Astrocyte (in vitro differentiated cells and primary cell): ENCODE measurements around the gene NOSTRIN. TPM values are rescaled to one million over a fixed set of nuclear protein-coding genes. Genes with fewer than 3 reads are reported as not detected.

Source experiments
- DNase-seq: peaks from one replicate; pipeline ENCODE4 v3.0.0-alpha.2; 2010; ENCODE audit warnings: low read depth
- FAIRE-seq: peaks from 2 replicates; lab custom pipeline; 2011; peaks lifted over from hg19 to GRCh38; lab: Jason Lieb, UNC
- H2AFZ ChIP-seq: 2 replicates; pipeline ENCODE4 v1.6.0; 2012; ENCODE audit warnings: low read depth, low read length, inconsistent platforms
- H3K27ac ChIP-seq: 2 replicates; pipeline ENCODE4 v1.5.1; 2011; ENCODE audit warnings: low read depth, low read length, inconsistent platforms
- H3K27me3 ChIP-seq: 2 replicates; pipeline ENCODE4 v1.6.0; 2011; ENCODE audit warnings: low read length, inconsistent platforms; ENCODE audit not compliant: insufficient read depth
- H3K36me3 ChIP-seq: 2 replicates; pipeline ENCODE4 v1.5.1; 2011; ENCODE audit warnings: low read length, inconsistent platforms; ENCODE audit not compliant: insufficient read depth
- H3K4me1 ChIP-seq: 2 replicates; pipeline ENCODE4 v1.5.1; 2011; ENCODE audit warnings: low read length, inconsistent platforms; ENCODE audit not compliant: insufficient read depth
- H3K4me2 ChIP-seq: 2 replicates; pipeline ENCODE4 v1.6.0; 2012; ENCODE audit warnings: low read length, inconsistent platforms
- H3K4me3 ChIP-seq: 2 replicates; pipeline ENCODE4 v1.5.1; 2011; ENCODE audit warnings: low read depth, mild to moderate bottlenecking, low read length, inconsistent platforms; ENCODE audit not compliant: insufficient read depth
- H3K79me2 ChIP-seq: 2 replicates; pipeline ENCODE4 v1.6.0; 2012; ENCODE audit warnings: mild to moderate bottlenecking, low read length, inconsistent platforms; ENCODE audit not compliant: insufficient read depth
- H3K9ac ChIP-seq: 2 replicates; pipeline ENCODE4 v1.6.0; 2012; ENCODE audit warnings: mild to moderate bottlenecking, low read length, inconsistent platforms
- H3K9me3 ChIP-seq: 2 replicates; pipeline ENCODE4 v1.5.1; 2012; ENCODE audit warnings: low read depth, mild to moderate bottlenecking, low read length, inconsistent platforms; ENCODE audit not compliant: insufficient read depth
- H4K20me1 ChIP-seq: 2 replicates; pipeline ENCODE4 v1.6.0; 2012; ENCODE audit warnings: low read length, inconsistent platforms; ENCODE audit not compliant: insufficient read depth
- H3K27ac Mint-ChIP-seq: one replicate; pipeline ENCODE4 v1.8.0; 2021; ENCODE audit warnings: mild to moderate bottlenecking, mixed read lengths; ENCODE audit not compliant: unreplicated experiment
- H3K27me3 Mint-ChIP-seq: one replicate; pipeline ENCODE4 v1.8.0; 2021; ENCODE audit warnings: low read depth, mixed read lengths; ENCODE audit not compliant: unreplicated experiment
- H3K36me3 Mint-ChIP-seq: one replicate; pipeline ENCODE4 v1.8.0; 2021; ENCODE audit warnings: low read depth, mixed read lengths; ENCODE audit not compliant: unreplicated experiment
- H3K4me1 Mint-ChIP-seq: one replicate; pipeline ENCODE4 v1.8.0; 2021; ENCODE audit warnings: low read depth, mixed read lengths; ENCODE audit not compliant: unreplicated experiment
- H3K4me3 Mint-ChIP-seq: one replicate; pipeline ENCODE4 v1.8.0; 2021; ENCODE audit warnings: mild to moderate bottlenecking, moderate library complexity, mixed read lengths; ENCODE audit not compliant: unreplicated experiment
- H3K9me3 Mint-ChIP-seq: one replicate; pipeline ENCODE4 v1.8.0; 2021; ENCODE audit warnings: mild to moderate bottlenecking, mixed read lengths; ENCODE audit not compliant: unreplicated experiment
- EZH2 ChIP-seq: IDR thresholded peaks from 2 replicates; pipeline ENCODE4 v1.6.1; 2012; ENCODE audit warnings: mild to moderate bottlenecking, low read length, inconsistent platforms; ENCODE audit not compliant: insufficient read depth
- total RNA-seq: library from RNA; stranded (reverse); gene quantifications from 2 replicates; pipeline ENCODE4 v1.2.1, GENCODE V29; 2021
- TF ChIP-seq, protein P1 (sequence below): IDR thresholded peaks from 2 replicates; pipeline ENCODE4 v1.5.1; 2011; ENCODE audit warnings: low read depth, mild to moderate bottlenecking, inconsistent platforms, low read length, moderate library complexity; ENCODE audit not compliant: insufficient read depth

Gene NOSTRIN
- total RNA-seq, 1 donor from 2014 or later: not detected

DNA sequence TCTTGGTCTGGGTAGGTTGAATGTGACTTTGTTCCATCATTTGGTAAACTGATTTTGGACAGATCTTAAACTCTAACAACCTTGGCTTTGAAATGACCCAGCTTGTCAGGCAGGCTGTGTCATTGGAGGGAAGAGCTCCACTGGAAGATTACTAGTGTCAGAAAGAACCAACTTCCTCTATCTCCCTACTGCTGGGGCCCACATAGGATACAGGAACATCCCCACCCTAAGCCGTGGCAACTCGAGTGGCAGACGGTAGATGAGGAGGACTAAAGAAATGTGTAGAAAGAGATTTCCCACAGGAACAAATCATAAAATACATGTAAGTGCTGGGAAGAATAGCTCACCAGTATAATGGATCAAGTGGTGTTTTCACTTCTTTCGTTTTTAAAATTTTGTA lies 94.3 kb downstream of the NOSTRIN start:
- H3K4me1 ChIP-seq: no peaks in the 10 kb centered on the region
- H3K4me2 ChIP-seq: no peak overlapping the region
- no peak overlapping the region for H2AFZ ChIP-seq
- no peak for DNase-seq
- no peaks in the 10 kb centered on the region for H3K36me3 ChIP-seq
- H3K27ac ChIP-seq: no peak overlapping the region
- no peak overlapping the region for H3K9ac ChIP-seq
- no peaks in the 10 kb centered on the region for H3K79me2 ChIP-seq
- TF ChIP-seq, protein P1, sequence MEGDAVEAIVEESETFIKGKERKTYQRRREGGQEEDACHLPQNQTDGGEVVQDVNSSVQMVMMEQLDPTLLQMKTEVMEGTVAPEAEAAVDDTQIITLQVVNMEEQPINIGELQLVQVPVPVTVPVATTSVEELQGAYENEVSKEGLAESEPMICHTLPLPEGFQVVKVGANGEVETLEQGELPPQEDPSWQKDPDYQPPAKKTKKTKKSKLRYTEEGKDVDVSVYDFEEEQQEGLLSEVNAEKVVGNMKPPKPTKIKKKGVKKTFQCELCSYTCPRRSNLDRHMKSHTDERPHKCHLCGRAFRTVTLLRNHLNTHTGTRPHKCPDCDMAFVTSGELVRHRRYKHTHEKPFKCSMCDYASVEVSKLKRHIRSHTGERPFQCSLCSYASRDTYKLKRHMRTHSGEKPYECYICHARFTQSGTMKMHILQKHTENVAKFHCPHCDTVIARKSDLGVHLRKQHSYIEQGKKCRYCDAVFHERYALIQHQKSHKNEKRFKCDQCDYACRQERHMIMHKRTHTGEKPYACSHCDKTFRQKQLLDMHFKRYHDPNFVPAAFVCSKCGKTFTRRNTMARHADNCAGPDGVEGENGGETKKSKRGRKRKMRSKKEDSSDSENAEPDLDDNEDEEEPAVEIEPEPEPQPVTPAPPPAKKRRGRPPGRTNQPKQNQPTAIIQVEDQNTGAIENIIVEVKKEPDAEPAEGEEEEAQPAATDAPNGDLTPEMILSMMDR: no peak
- TF ChIP-seq EZH2: no peak
- no peaks in the 10 kb centered on the region for H3K9me3 ChIP-seq
- Mint-ChIP-seq H3K9me3 (no peaks in the 10 kb centered on the region), H3K36me3 (no peaks in the 10 kb centered on the region), H3K27me3 (peaks cover 8% of the 10 kb centered on the region), H3K27ac (no peak overlapping the region), H3K4me1 (no peaks in the 10 kb centered on the region), H3K4me3 (no peak overlapping the region)
- no peak for FAIRE-seq
- H3K4me3 ChIP-seq: no peak overlapping the region
- H3K27me3 ChIP-seq: no peaks in the 10 kb centered on the region
- H4K20me1 ChIP-seq: no peaks in the 10 kb centered on the region

- no peaks in the 10 kb centered on the region for H3K36me3 Mint-ChIP-seq
- H3K27me3 Mint-ChIP-seq: peaks cover 3% of the 10 kb centered on the region
- Histone ChIP-seq H3K36me3 (no peaks in the 10 kb centered on the region), H4K20me1 (no peaks in the 10 kb centered on the region), H3K4me3 (no peak overlapping the region), H2AFZ (no peak overlapping the region), H3K27me3 (no peaks in the 10 kb centered on the region), H3K9ac (no peak overlapping the region), H3K27ac (no peak overlapping the region), H3K9me3 (no peaks in the 10 kb centered on the region), H3K79me2 (no peaks in the 10 kb centered on the region), H3K4me2 (no peak overlapping the region), H3K4me1 (no peaks in the 10 kb centered on the region)
- TF ChIP-seq, protein P1: no peak
- no peak for TF ChIP-seq EZH2
- DNase-seq: no peak
- no peak overlapping the region for H3K27ac Mint-ChIP-seq
- no peaks in the 10 kb centered on the region for H3K4me1 Mint-ChIP-seq
- no peak overlapping the region for H3K4me3 Mint-ChIP-seq
- FAIRE-seq: no peak
- H3K9me3 Mint-ChIP-seq: no peaks in the 10 kb centered on the region
Measured at GRCh38 chr2:168897449-168897848, 95.0 kb downstream of the NOSTRIN start.

DNA sequence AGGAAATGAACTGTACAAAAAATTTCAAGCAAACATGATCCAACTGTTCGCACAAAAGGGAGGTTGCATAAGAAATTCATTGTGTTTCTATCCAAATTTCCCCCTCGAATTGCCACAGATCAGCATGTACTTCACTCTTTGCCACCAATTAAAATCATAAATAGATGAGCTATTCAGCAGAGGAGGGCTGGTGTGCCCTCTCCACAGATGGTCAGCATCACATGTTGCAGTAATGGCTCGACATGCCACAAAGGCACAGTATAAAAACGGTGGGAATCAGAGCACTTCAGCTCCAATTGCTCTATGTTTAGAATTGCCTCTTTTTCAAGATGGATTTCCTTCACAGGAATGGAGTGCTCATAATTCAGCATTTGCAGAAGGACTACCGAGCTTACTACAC lies 98.6 kb downstream of the NOSTRIN start, which contains the start of gene G6PC2:
TSS of gene G6PC2 (plus strand) at position 289 of the 400 bp plus-strand sequence. CDS start at position 330, 41 bp downstream.
- Histone ChIP-seq H3K27me3 (no peaks in the 10 kb centered on the region), H3K4me1 (no peaks in the 10 kb centered on the region), H2AFZ (no peak within 1 kb of the TSS), H3K9ac (no peak within 1 kb of the TSS), H3K79me2 (no peaks in the 10 kb centered on the region), H4K20me1 (no peaks in the 10 kb centered on the region), H3K27ac (no peak within 1 kb of the TSS), H3K4me3 (no peak within 1 kb of the TSS), H3K36me3 (no peaks in the 10 kb centered on the region), H3K4me2 (no peak within 1 kb of the TSS), H3K9me3 (no peaks in the 10 kb centered on the region)
- Mint-ChIP-seq H3K4me1 (no peaks in the 10 kb centered on the region), H3K4me3 (no peak within 1 kb of the TSS), H3K36me3 (no peaks in the 10 kb centered on the region), H3K27ac (no peak within 1 kb of the TSS), H3K9me3 (no peaks in the 10 kb centered on the region), H3K27me3 (peaks cover 3% of the 10 kb centered on the region)
- DNase-seq (no peak), FAIRE-seq (no peak)
- TF ChIP-seq EZH2: no peak
- TF ChIP-seq, protein P1: no peak
